ENCODE measurements around the gene C11orf21. TPM values are rescaled to one million over a fixed set of nuclear protein-coding genes. Genes with fewer than 3 reads are reported as not detected.

C11orf21 gene
- total and polyA plus RNA-seq, 10 of the 15 experiments (the other 5 are each of a cell fraction or from before 2014, with no cell fraction given) = 0.04 to 0.26 (median 0.11) TPM; not detected in 7

DNA sequence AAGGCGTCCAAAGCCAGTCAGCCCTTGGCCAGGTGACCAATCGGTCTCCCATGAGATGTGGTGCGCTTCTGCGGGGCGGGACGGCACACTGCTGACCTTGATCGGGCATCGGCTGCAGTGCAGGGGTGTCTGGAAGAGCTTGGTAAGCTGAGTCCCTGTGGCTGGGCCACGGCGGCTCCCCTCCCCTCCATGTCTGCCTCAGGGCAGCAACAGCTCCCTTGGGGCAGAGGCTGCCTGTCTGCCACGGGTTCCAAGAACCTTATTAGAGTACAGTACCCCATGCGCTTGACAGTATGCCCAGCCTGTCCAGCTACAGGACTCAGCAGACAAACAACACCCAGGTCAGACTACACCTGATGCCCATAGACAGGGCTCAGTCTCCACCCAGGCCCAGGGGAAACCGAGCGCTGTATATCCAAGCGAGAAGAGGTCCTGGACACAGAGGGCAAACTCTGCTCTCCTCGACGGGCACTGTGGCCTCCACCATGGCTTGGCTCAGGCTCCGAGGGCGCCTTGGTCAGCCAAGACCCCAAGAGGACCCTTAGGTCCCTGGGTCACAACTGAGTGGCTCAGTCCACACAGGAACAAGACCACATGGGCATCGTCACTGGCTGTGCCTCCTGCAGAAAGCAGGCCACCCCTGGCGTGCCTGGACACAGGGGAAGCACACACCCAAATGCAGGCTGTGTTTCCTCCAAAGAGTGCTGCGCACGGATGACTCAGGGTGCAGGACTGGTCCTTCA lies 19.0 kb upstream of the C11orf21 start (continued):
- TF ChIP-seq, protein P1, sequence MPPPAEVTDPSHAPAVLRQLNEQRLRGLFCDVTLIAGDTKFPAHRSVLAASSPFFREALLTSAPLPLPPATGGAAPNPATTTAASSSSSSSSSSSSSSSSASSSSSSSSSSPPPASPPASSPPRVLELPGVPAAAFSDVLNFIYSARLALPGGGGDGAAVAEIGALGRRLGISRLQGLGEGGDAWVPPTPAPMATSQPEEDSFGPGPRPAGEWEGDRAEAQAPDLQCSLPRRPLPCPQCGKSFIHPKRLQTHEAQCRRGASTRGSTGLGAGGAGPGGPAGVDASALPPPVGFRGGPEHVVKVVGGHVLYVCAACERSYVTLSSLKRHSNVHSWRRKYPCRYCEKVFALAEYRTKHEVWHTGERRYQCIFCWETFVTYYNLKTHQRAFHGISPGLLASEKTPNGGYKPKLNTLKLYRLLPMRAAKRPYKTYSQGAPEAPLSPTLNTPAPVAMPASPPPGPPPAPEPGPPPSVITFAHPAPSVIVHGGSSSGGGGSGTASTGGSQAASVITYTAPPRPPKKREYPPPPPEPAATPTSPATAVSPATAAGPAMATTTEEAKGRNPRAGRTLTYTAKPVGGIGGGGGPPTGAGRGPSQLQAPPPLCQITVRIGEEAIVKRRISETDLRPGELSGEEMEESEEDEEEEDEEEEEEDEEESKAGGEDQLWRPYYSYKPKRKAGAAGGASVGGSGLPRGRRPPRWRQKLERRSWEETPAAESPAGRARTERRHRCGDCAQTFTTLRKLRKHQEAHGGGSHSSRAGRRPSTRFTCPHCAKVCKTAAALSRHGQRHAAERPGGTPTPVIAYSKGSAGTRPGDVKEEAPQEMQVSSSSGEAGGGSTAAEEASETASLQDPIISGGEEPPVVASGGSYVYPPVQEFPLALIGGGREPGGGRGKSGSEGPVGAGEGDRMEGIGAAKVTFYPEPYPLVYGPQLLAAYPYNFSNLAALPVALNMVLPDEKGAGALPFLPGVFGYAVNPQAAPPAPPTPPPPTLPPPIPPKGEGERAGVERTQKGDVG (CRISPR knock-in tag; IDR thresholded peaks at IDR 0.05) = no peak
- TF ChIP-seq IKZF2 (IDR thresholded peaks at IDR 0.05) (no peak), EZH2 (IDR thresholded peaks at IDR 0.05; ENCODE audit: borderline replicate concordance, control insufficient read depth, low read depth, low read length) (no peak), TCF3 (IDR thresholded peaks at IDR 0.05; ENCODE audit: borderline replicate concordance, insufficient read depth, low read depth, low read length) (no peak)
- TF ChIP-seq, protein P2, sequence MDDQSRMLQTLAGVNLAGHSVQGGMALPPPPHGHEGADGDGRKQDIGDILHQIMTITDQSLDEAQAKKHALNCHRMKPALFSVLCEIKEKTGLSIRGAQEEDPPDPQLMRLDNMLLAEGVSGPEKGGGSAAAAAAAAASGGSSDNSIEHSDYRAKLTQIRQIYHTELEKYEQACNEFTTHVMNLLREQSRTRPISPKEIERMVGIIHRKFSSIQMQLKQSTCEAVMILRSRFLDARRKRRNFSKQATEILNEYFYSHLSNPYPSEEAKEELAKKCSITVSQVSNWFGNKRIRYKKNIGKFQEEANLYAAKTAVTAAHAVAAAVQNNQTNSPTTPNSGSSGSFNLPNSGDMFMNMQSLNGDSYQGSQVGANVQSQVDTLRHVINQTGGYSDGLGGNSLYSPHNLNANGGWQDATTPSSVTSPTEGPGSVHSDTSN (IDR thresholded peaks at IDR 0.05; ENCODE audit: insufficient replicate concordance, low read depth, low read length) = no peak

DNA sequence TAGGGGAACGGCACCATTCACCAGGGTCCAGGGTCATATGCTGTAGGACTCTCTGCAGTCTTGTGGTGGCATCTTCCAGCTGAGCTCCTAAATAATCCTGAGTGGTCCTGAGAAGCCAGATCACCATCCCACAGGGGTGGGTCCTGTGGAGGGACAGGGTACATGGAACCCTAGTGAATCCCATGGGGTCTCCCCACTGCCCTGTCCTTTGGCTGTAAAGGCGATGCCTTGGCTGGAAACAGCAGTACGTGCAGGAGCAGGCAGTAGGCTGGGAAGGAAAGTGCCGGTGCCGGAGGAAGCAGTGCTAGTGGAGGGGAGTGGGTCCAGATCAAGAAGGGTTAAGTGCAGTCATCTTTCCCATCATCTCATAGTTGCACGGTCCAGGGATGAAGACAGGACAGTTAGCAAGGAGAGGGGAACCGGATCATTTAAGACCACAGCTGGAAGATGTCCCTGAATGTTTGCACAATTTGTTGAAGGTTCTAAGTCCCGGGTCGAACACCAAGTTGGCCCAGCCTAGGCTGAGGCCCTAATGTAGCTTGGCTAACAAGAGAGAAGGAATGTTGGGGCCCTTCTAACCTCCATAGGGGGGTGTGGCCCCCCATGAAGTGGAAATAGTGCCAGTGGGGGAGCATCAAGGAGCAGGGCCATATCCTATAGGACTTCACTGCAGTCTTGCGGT lies 18.2 kb upstream of the C11orf21 start:
- in situ Hi-C loops (cut with MboI) (no loop called here), intact Hi-C loops (cut with micrococcal nuclease; ENCODE audit: unreplicated experiment) (no loop called here)
- no peak overlapping the region for H3K27ac ChIP-seq (ENCODE audit: control insufficient read depth, insufficient read depth)
- H2AFZ ChIP-seq (ENCODE audit: control insufficient read depth, low read depth, low read length) = no peak overlapping the region
- no peaks in the 10 kb centered on the region for H3K27me3 ChIP-seq (replicated peaks in 1 of 2; ENCODE audit: control insufficient read depth in 2 of 2, insufficient read depth in 2 of 2, low read length in 1 of 2)
- H3K9ac ChIP-seq (ENCODE audit: control insufficient read depth, insufficient read depth, low read length) = no peak overlapping the region
- no peak overlapping the region for H3K4me3 ChIP-seq
- no peaks in the 10 kb centered on the region for H4K20me1 ChIP-seq (ENCODE audit: control insufficient read depth, insufficient read depth)
- no peaks in the 10 kb centered on the region for H3K4me1 ChIP-seq (ENCODE audit: control insufficient read depth, insufficient read depth, low read length)
- H3K9me3 ChIP-seq (replicated peaks; ENCODE audit: control insufficient read depth, insufficient read depth, low read length) = no peaks in the 10 kb centered on the region
- ATAC-seq (no peak), FAIRE-seq (no peak), DNase-seq (ENCODE audit: low read depth, low spot score) (no peak)
- H3K79me2 ChIP-seq (ENCODE audit: control insufficient read depth, insufficient read depth, low read length) = no peaks in the 10 kb centered on the region
- WGBS (ENCODE audit: insufficient coverage, insufficient replicate concordance, low lambda C conversion rate, missing lambda C conversion rate) = 50% methylated on average over 10 of the region's 10 CpGs
- no peaks in the 10 kb centered on the region for H3K36me3 ChIP-seq (ENCODE audit: control insufficient read depth in 2 of 2, insufficient read depth in 2 of 2, low read length in 1 of 2)
- POLR2A ChIA-PET = no interaction called here
- RAD21 ChIA-PET (ENCODE audit: unreplicated experiment) = no interaction called here
- H3K4me2 ChIP-seq (ENCODE audit: control insufficient read depth, insufficient read depth) = no peak overlapping the region
- SMC1A ChIA-PET (ENCODE audit: uncharacterized antibody, unreplicated experiment) = no interaction called here
- CTCF ChIA-PET = interaction anchor here (0.6 kb wide), 1 partner anchor 14 kb away, joined by 3 read pairs; no protein-coding TSS in a partner anchor
- BruUV-seq (replicated peaks) = no TSS peak
- TF ChIP-seq NR2C1 (IDR thresholded peaks at IDR 0.05) (no peak), MEF2B (IDR thresholded peaks at IDR 0.05; ENCODE audit: partially characterized antibody, poor library complexity, severe bottlenecking) (no peak), MEF2A (IDR thresholded peaks at IDR 0.05; ENCODE audit: insufficient read depth, low read depth, low read length) (no peak), DPF2 (IDR thresholded peaks at IDR 0.05) (no peak), RELA (IDR thresholded peaks at IDR 0.05; ENCODE audit: borderline replicate concordance, partially characterized antibody) (no peak), NFYA (IDR thresholded peaks at IDR 0.05; ENCODE audit: borderline replicate concordance, low read depth, low read length) (no peak), IKZF1 (conservative IDR thresholded peaks at IDR 0.05) (no peak)
- TF ChIP-seq, protein P3, sequence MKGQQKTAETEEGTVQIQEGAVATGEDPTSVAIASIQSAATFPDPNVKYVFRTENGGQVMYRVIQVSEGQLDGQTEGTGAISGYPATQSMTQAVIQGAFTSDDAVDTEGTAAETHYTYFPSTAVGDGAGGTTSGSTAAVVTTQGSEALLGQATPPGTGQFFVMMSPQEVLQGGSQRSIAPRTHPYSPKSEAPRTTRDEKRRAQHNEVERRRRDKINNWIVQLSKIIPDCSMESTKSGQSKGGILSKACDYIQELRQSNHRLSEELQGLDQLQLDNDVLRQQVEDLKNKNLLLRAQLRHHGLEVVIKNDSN (IDR thresholded peaks at IDR 0.05; ENCODE audit: borderline replicate concordance, extremely low read length, insufficient read depth, low read depth, low read length) = no peak
- TF ChIP-seq, protein P4, sequence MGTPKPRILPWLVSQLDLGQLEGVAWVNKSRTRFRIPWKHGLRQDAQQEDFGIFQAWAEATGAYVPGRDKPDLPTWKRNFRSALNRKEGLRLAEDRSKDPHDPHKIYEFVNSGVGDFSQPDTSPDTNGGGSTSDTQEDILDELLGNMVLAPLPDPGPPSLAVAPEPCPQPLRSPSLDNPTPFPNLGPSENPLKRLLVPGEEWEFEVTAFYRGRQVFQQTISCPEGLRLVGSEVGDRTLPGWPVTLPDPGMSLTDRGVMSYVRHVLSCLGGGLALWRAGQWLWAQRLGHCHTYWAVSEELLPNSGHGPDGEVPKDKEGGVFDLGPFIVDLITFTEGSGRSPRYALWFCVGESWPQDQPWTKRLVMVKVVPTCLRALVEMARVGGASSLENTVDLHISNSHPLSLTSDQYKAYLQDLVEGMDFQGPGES (IDR thresholded peaks at IDR 0.05) = no peak
